ENCODE results near the gene FRY. TPM values are rescaled to one million over a fixed set of nuclear protein-coding genes. Genes with fewer than 3 reads are reported as not detected.

Gene FRY
- total RNA-seq, 4 donors from 2014 or later, result 32.0 to 111 (median 63.8) TPM

- H3K4me3 ChIP-seq, result no peak overlapping the region
- no peak overlapping the region for H3K27ac ChIP-seq
- no peaks in the 10 kb centered on the region for H3K4me1 ChIP-seq
- H3K36me3 ChIP-seq, result no peaks in the 10 kb centered on the region
- intact Hi-C loops (cut with DNase I; ENCODE audit: low total_unique reads), result no loop called here
- no peaks in the 10 kb centered on the region for H3K27me3 ChIP-seq
- no peak for DNase-seq
- TF ChIP-seq, protein P1, sequence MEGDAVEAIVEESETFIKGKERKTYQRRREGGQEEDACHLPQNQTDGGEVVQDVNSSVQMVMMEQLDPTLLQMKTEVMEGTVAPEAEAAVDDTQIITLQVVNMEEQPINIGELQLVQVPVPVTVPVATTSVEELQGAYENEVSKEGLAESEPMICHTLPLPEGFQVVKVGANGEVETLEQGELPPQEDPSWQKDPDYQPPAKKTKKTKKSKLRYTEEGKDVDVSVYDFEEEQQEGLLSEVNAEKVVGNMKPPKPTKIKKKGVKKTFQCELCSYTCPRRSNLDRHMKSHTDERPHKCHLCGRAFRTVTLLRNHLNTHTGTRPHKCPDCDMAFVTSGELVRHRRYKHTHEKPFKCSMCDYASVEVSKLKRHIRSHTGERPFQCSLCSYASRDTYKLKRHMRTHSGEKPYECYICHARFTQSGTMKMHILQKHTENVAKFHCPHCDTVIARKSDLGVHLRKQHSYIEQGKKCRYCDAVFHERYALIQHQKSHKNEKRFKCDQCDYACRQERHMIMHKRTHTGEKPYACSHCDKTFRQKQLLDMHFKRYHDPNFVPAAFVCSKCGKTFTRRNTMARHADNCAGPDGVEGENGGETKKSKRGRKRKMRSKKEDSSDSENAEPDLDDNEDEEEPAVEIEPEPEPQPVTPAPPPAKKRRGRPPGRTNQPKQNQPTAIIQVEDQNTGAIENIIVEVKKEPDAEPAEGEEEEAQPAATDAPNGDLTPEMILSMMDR (IDR thresholded peaks at IDR 0.05), result no peak
- TF ChIP-seq POLR2A (IDR thresholded peaks at IDR 0.05), result no peak
- no peaks in the 10 kb centered on the region for H3K9me3 ChIP-seq
Observed at GRCh38 chr13:32216281-32216680, 184.7 kb downstream of the FRY start.

DNA sequence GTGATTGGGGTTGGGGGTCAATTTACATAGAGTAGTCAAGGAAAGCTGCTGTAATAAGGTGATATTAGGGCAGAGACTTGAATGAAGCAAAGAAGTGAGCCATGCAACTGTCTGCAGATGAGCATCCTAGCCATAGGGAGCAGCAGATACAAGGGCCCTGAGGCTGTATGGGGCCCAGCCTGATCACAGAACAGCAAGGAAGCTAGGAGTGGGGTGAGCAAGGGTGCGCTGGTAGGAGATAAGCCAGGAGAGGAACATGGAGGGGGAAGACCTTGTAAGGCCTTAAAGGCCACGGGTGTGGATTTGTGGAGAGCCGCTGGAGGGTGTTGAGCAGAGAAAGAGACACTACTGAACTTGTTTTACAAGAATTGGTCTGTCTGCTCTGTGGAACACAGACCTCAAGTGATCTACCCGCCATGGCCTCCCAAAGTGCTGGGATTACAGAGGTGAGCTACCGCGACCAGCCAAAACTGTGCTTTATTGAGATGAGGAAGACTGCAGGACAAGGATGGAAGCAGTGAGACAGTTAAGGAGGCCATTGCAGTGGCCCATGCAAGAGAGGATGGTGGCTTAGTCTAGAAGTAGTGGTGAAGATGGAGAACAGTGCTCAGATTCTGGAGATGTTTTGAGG lies 190.6 kb downstream of the FRY start:
- H3K9me3 ChIP-seq, result no peaks in the 10 kb centered on the region
- no peaks in the 10 kb centered on the region for H3K36me3 ChIP-seq
- no peak for DNase-seq
- H3K27ac ChIP-seq, result no peak overlapping the region
- TF ChIP-seq, protein P1 (IDR thresholded peaks at IDR 0.05), result no peak
- intact Hi-C loops (cut with DNase I; ENCODE audit: low total_unique reads), result no loop called here
- H3K4me3 ChIP-seq, result no peak overlapping the region
- H3K27me3 ChIP-seq, result no peaks in the 10 kb centered on the region
- H3K4me1 ChIP-seq, result no peaks in the 10 kb centered on the region

DNA sequence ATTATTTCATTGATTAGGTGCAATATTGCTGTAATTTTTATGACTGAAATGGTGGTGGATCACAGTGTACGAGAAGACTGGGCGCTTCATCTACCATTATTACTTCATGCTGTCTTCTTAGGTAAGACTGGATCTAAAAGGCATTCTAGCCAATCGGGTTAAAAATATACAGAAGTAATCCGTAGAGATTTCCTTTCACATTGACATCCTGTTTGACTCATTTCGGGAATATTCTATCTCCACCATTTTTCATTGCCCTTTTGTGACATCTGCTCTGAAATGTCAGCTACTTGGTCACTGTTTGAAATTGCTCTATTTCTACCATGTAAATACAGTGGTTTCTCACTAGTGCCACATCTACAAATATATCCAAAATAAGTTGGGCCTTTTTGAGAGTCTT lies 193.3 kb downstream of the FRY start:
- no peaks in the 10 kb centered on the region for H3K9me3 ChIP-seq
- DNase-seq, result no peak
- H3K36me3 ChIP-seq, result no peaks in the 10 kb centered on the region
- TF ChIP-seq, protein P1 (IDR thresholded peaks at IDR 0.05), result no peak
- TF ChIP-seq POLR2A (IDR thresholded peaks at IDR 0.05), result no peak
- H3K27me3 ChIP-seq, result no peaks in the 10 kb centered on the region
- H3K4me1 ChIP-seq, result no peaks in the 10 kb centered on the region
- H3K4me3 ChIP-seq, result no peak overlapping the region
- intact Hi-C loops (cut with DNase I; ENCODE audit: low total_unique reads), result no loop called here
- peak overlapping the region in 1 of 2 donors; percentile 25 for H3K27ac ChIP-seq

DNA sequence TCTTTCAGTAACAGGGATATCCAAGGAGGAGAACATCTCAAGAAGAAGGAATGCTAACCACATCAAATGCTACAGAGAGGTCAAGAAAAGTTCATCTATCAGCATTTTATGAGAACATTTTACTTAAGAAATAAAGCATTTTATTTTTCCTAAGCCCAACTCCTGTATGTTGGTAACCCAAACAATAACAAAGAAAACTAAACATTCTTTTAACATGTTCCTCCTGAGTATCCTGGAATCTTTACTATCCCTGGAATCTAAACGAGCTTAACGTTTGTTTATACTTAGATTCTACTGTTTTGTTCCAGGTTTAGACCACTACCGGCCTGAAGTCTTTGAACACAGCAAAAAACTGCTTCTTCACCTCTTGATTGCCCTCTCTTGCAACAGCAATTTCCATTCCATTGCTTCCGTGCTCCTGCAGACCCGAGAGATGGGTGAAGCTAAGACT lies 193.9 kb downstream of the FRY start:
- H3K4me3 ChIP-seq, result no peak overlapping the region
- H3K4me1 ChIP-seq, result no peaks in the 10 kb centered on the region
- H3K36me3 ChIP-seq, result no peaks in the 10 kb centered on the region
- intact Hi-C loops (cut with DNase I; ENCODE audit: low total_unique reads), result no loop called here
- H3K27ac ChIP-seq, result peak overlapping the region in 1 of 2 donors; percentile 25
- TF ChIP-seq, protein P1 (IDR thresholded peaks at IDR 0.05), result no peak
- TF ChIP-seq POLR2A (IDR thresholded peaks at IDR 0.05), result no peak
- no peak for DNase-seq
- no peaks in the 10 kb centered on the region for H3K27me3 ChIP-seq
- no peaks in the 10 kb centered on the region for H3K9me3 ChIP-seq

DNA sequence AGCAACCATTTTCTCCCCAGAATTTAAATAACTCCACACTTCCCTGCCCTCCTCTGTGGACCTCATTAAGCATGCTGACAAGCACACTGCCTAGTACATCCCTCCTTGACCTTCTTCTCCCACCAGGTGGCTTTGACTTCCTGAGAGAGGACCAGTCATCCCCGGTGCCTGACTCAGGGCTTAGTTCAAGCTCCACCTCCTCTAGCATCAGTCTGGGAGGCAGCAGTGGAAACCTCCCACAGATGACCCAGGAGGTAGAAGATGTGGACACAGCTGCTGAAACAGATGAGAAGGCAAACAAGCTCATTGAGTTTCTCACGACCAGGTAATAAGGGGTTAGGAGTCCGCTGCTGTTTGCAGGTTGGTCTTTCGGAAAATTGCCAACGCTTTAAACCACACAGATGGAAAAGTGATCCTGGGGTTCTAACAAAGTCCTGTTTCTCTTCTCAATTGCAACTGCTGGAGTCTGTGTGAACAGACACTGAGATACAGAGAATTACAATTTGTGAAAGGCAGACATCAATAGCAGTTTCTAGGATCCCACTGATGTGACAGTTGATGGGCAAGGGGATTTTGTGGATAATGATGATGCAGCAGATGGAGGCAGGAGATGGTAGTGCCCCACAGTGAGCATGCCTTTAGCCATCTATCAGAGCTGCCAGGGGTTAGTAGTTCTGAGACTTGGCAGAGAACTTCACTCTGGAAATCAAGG lies 196.9 kb downstream of the FRY start:
- H3K27ac ChIP-seq, result no peak overlapping the region
- TF ChIP-seq, protein P1 (IDR thresholded peaks at IDR 0.05), result no peak
- TF ChIP-seq POLR2A (IDR thresholded peaks at IDR 0.05), result no peak
- intact Hi-C loops (cut with DNase I; ENCODE audit: low total_unique reads), result no loop called here
- no peak overlapping the region for H3K4me3 ChIP-seq
- no peaks in the 10 kb centered on the region for H3K4me1 ChIP-seq
- H3K36me3 ChIP-seq, result no peaks in the 10 kb centered on the region
- no peaks in the 10 kb centered on the region for H3K9me3 ChIP-seq
- no peak for DNase-seq
- no peaks in the 10 kb centered on the region for H3K27me3 ChIP-seq

All from uterus (tissue), 4 donors.